HepG2 (cell line): ENCODE results near the gene KLHL21. TPM values are rescaled to one million over a fixed set of nuclear protein-coding genes. Genes with fewer than 3 reads are reported as not detected.

Experiments used
- BORCS8-MEF2B ChIP-seq: sonication (generic); formaldehyde crosslinking; IDR thresholded peaks from 2 replicates; pipeline ENCODE4 v1.8.0; 2022; ENCODE audit warnings: mild to moderate bottlenecking, missing genetic modification reagents
- DMAP1 ChIP-seq: IDR thresholded peaks from 2 replicates; pipeline ENCODE4 v1.6.1; 2016
- EHMT2 ChIP-seq: fragments of 200-600 bp; sonication (generic); IDR thresholded peaks from 2 replicates; pipeline ENCODE4 v1.7.0; 2017; ENCODE audit warnings: antibody characterized with exemption, low read depth, low read length, borderline replicate concordance
- KAT2B ChIP-seq: fragments of 150-350 bp; IDR thresholded peaks from 2 replicates; pipeline ENCODE4 v1.6.1; 2014; ENCODE audit warnings: low read depth, low read length, borderline replicate concordance
- MZF1 ChIP-seq: sonication (generic); formaldehyde crosslinking; IDR thresholded peaks from 2 replicates; pipeline ENCODE4 v1.8.1; 2023; ENCODE audit warnings: mild to moderate bottlenecking, missing genetic modification reagents, borderline replicate concordance
- NKX3-1 ChIP-seq: sonication (generic); formaldehyde crosslinking; IDR thresholded peaks from 2 replicates; pipeline ENCODE4 v1.5.0; 2020; ENCODE audit warnings: missing genetic modification reagents
- PCBP2 ChIP-seq: fragments of 200-400 bp; formaldehyde crosslinking; optimal IDR thresholded peaks from 2 replicates; pipeline ENCODE3; 2018; ENCODE audit warnings: low read length, low read depth; ENCODE audit not compliant: poor library complexity, severe bottlenecking
- SRY ChIP-seq: sonication (generic); formaldehyde crosslinking; IDR thresholded peaks from 2 replicates; pipeline ENCODE4 v1.8.0; 2022; ENCODE audit warnings: mild to moderate bottlenecking, missing genetic modification reagents
- TBX3 ChIP-seq: fragments of 450-650 bp; IDR thresholded peaks from 2 replicates; pipeline ENCODE4 v1.6.1; 2017; ENCODE audit warnings: antibody characterized with exemption, mild to moderate bottlenecking, inconsistent platforms, borderline replicate concordance
- TFDP1 ChIP-seq: IDR thresholded peaks from 2 replicates; pipeline ENCODE4 v1.6.1; 2016; ENCODE audit warnings: missing compliant biosample characterization, missing genetic modification reagents, borderline replicate concordance
- ZBTB4 ChIP-seq: sonication (generic); formaldehyde crosslinking; IDR thresholded peaks from 2 replicates; pipeline ENCODE4 v1.4.0; 2020; ENCODE audit warnings: missing genetic modification reagents, mild to moderate bottlenecking, borderline replicate concordance
- ZC3H13 ChIP-seq: sonication (generic); formaldehyde crosslinking; IDR thresholded peaks from 2 replicates; pipeline ENCODE4 v1.8.1; 2023; ENCODE audit warnings: mild to moderate bottlenecking, missing genetic modification reagents, moderate library complexity
- ZHX1 ChIP-seq: sonication (generic); formaldehyde crosslinking; IDR thresholded peaks from 2 replicates; pipeline ENCODE4 v1.8.1; 2022; ENCODE audit warnings: low read depth, mild to moderate bottlenecking, missing genetic modification reagents
- ZKSCAN8 ChIP-seq: IDR thresholded peaks from 2 replicates; pipeline ENCODE4 v1.6.1; 2016; ENCODE audit warnings: borderline replicate concordance, missing genetic modification reagents, missing compliant biosample characterization
- ZMYM2 ChIP-seq: sonication (generic); formaldehyde crosslinking; IDR thresholded peaks from 2 replicates; pipeline ENCODE4 v1.8.0; 2022; ENCODE audit warnings: mild to moderate bottlenecking, missing genetic modification reagents
- ZNF329 ChIP-seq: sonication (generic); formaldehyde crosslinking; IDR thresholded peaks from 2 replicates; pipeline ENCODE4 v1.9.0; 2021; ENCODE audit warnings: low read depth, mild to moderate bottlenecking, missing genetic modification reagents
- ZNF547 ChIP-seq: sonication (generic); formaldehyde crosslinking; IDR thresholded peaks from 2 replicates; pipeline ENCODE4 v1.5.1; 2020; ENCODE audit warnings: mild to moderate bottlenecking, missing genetic modification reagents
- ZNF770 ChIP-seq: sonication (generic); formaldehyde crosslinking; IDR thresholded peaks from 2 replicates; pipeline ENCODE4 v1.5.0; 2020; ENCODE audit warnings: mild to moderate bottlenecking, missing genetic modification reagents
- polyA plus RNA-seq, 8 experiments: library from polyadenylated mRNA; depleted of rRNA in 3 of 8; stranded (reverse) in 7 of 8; unstranded in 1 of 8; fragments of >200 nt; fragmentation: Illumina TruSeq in 4 of 8; extraction: Trizol in 4 of 8; gene quantifications; 2 replicates each; pipeline versions ENCODE4 v1.2.1 to v1.2.3, GENCODE V29; 2011 to 2016; ENCODE audit warnings: low read depth in 4 of 8, missing spikeins in 1 of 8, mixed read lengths in 1 of 8; ENCODE audit not compliant: insufficient read depth in 1 of 8
- total RNA-seq, 5 experiments: library from RNA; depleted of rRNA; stranded (reverse); fragments of >200 nt; fragmentation: Illumina TruSeq; extraction: Trizol; gene quantifications; 2 replicates each; pipeline ENCODE4 v1.2.3, GENCODE V29; 2016; ENCODE audit warnings: low read depth in 1 of 5

KLHL21 gene
- total and polyA plus RNA-seq, 2 of the 13 experiments (the other 11 are each of a cell fraction or from before 2014, with no cell fraction given) = 14.8 to 25.0 TPM

- TF ChIP-seq ZHX1 (CRISPR knock-in tag) = no peak
- no peak for TF ChIP-seq MZF1 (CRISPR knock-in tag)
- no peak for TF ChIP-seq KAT2B
- TF ChIP-seq ZNF770 (CRISPR knock-in tag) = peak; percentile 37; the same call in 1 of the 2 replicates
- TF ChIP-seq EHMT2 = no peak
- no peak; the same call in 1 of the 2 replicates for TF ChIP-seq ZC3H13 (CRISPR knock-in tag)
- TF ChIP-seq ZNF547 (CRISPR knock-in tag) = no peak; the same call in 1 of the 2 replicates
- TF ChIP-seq NKX3-1 (CRISPR knock-in tag) = no peak
- peak; percentile 13; the same call in 1 of the 2 replicates for TF ChIP-seq ZNF329
- TF ChIP-seq BORCS8-MEF2B (CRISPR knock-in tag) = peak; percentile 19; the same call in 1 of the 2 replicates
- TF ChIP-seq TBX3 = no peak
- no peak; the same call in 1 of the 2 replicates for TF ChIP-seq DMAP1 (CRISPR knock-in tag)
- no peak for TF ChIP-seq ZMYM2 (CRISPR knock-in tag)
- no peak for TF ChIP-seq SRY
- TF ChIP-seq ZKSCAN8 (CRISPR knock-in tag) = no peak
- TF ChIP-seq ZBTB4 (CRISPR knock-in tag) = 0 out of 2 replicates have a peak, but pooled peaks have one; percentile 28
- TF ChIP-seq PCBP2 = no peak
- TF ChIP-seq TFDP1 = peak; percentile 63; the same call in 1 of the 2 replicates
Measured at GRCh38 chr1:6601923-6602668, 573 bp downstream of the KLHL21 start (continued).
